Measurements from ENCODE around the gene MED12L. TPM values are rescaled to one million over a fixed set of nuclear protein-coding genes. Genes with fewer than 3 reads are reported as not detected.

MED12L gene
- total RNA-seq, 1 experiment from 2014 or later: not detected

DNA sequence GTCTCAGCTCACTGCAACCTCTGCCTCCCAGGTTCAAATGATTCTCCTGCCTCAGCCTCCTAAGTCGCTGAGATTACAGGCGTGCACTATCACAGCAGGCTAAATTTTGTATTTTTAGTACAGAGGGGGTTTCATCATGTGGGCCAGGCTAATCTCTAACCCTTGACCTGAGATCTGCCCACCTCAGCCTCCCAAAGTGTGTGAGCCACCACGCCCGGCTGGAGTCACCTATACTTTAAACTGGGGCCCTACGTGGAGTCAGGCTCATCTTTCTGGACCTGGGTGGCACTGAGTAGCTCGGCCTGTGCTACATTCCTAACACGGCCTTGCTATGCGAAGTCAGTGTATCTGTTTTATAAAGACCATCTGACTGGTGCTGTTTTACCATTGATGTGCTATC is 111.8 kb downstream of the MED12L start:
- Histone ChIP-seq H3K27me3 (0 out of 2 replicates have a peak, but pooled peaks cover 7% of the 10 kb centered on the region), H3K4me1 (no peaks in the 10 kb centered on the region), H3K9me3 (replicated peaks) (no peaks in the 10 kb centered on the region), H3K4me3 (no peak overlapping the region), H3K27ac (no peak overlapping the region), H3K36me3 (no peaks in the 10 kb centered on the region)
- DNase-seq: no peak

DNA sequence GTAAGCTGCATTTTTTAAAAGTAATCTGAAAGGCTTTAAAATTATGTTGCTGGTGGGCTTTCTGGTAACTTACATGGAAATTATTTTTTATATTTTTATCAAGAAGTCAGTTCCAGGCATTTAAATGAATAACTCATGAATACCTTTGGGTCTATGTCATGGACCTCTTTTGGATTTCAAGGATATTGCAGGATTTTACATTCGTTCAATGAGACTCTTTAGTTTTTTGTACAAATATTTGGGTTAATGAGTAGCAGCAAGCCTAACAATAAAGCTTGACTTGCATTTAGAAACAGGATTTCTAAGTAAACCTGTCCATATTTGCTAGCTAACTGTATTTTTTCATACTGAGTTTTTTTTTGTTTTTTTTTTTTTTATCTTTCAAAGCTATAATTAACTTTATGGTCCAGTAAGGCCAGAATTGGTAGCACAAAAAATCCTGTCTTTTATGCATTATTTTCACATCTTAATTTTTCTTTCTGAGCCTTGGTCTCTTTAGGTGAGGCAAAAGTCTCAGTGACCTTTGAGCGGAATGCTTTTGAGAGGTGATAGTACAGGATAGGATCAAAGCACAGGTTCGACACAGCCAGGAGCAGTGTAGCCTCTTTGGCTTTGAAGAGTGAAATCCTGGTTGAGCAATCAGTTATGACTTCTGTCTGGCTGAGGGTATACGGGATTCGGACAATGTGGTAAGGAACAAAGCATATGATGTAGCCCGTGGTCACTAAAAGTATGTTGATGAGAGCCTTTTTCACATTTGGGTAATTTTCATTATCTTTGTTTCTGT is 112.7 kb downstream of the MED12L start:
- Histone ChIP-seq H3K9me3 (replicated peaks) (no peaks in the 10 kb centered on the region), H3K4me3 (no peak overlapping the region), H3K27ac (no peak overlapping the region), H3K27me3 (0 out of 2 replicates have a peak, but pooled peaks cover 7% of the 10 kb centered on the region), H3K36me3 (no peaks in the 10 kb centered on the region), H3K4me1 (no peaks in the 10 kb centered on the region)
- no peak for DNase-seq

DNA sequence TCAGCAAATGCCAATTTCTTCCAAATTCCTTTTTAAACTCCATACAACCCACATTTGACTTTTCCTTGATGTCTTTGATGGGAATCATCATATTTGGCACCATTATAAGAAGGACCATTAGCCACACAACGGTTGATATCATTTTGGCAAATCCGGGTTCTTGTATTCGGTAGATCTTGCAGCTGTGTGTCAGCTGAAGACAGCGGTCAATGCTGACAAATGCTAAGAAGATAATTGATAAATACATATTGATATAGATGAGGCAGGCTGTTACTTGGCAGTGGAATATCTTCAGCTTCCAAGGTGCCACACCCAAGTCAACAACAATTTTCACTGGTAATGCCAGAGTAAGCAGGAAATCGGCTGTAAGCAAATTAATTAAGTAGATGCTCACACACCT is 113.4 kb downstream of the MED12L start:
- Histone ChIP-seq H3K36me3 (no peaks in the 10 kb centered on the region), H3K9me3 (replicated peaks) (no peaks in the 10 kb centered on the region), H3K27ac (no peak overlapping the region), H3K4me1 (no peaks in the 10 kb centered on the region), H3K4me3 (no peak overlapping the region), H3K27me3 (0 out of 2 replicates have a peak, but pooled peaks cover 7% of the 10 kb centered on the region)
- no peak for DNase-seq

DNA sequence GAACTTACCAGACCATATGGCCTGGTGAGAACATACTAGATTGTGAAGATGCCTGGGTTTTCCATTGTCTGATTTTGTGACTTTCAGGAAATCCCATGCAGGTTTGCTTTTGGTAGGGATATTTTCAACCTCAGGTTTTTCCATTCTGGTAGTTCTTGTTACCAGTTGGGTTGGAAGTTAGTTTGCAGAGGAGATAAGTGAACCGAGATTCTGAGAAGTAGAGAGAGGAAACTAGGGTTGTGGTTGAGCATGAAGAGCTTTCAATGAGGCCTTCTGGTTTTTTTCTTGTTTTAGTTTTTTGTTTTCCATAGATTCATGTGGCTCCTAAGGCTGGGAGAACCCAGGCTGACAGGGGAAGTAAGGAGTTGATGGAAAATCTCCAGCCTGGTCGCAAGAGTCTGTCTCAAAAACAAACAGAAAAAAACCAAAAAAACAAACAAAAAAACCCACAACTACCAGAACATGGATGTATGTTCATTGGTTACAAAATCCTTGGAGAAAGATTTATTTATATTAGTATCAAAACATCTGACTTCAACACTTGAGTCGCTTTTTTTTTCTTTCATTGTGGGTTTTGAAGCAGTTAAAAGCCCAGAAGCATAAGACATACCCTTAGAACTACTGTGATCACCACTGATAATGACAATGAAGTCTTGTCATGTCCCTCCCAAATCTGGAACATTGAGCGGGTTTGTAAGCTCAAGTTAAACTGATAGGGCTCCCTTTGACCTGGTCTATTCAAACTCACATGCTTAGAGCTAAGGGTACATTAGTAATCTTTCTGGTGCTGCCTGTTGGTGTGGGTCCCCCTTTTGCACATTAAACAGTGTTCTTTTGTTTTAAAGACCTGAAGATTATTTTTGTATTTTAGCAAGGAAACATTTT is 114.3 kb downstream of the MED12L start:
- H3K9me3 ChIP-seq (replicated peaks): no peaks in the 10 kb centered on the region
- no peaks in the 10 kb centered on the region for H3K36me3 ChIP-seq
- no peak overlapping the region for H3K4me3 ChIP-seq
- H3K27ac ChIP-seq: no peak overlapping the region
- H3K4me1 ChIP-seq: no peaks in the 10 kb centered on the region
- no peak for DNase-seq
- H3K27me3 ChIP-seq: 0 out of 2 replicates have a peak, but pooled peaks cover 7% of the 10 kb centered on the region

DNA sequence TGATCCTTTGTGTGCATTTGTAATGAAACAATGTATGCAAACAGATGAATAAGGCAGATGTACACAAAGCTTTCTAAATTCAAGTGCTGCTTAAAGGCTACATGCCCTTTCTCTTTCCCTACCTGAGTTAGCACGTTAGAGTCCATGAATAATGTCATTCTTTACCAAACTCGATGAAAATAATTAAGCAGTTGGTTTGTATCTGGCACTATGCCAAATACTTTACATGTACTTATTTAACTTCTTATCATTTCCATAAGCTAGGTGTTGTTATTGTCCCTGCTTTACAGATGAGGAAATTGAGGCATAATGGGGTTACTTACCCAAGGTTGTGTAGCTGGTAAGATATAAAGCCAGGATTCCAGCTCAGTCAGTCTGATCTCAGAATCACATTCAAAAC is 115.1 kb downstream of the MED12L start:
- no peaks in the 10 kb centered on the region for H3K9me3 ChIP-seq (replicated peaks)
- H3K4me1 ChIP-seq: no peaks in the 10 kb centered on the region
- H3K27ac ChIP-seq: no peak overlapping the region
- H3K4me3 ChIP-seq: no peak overlapping the region
- no peak for DNase-seq
- H3K36me3 ChIP-seq: no peaks in the 10 kb centered on the region
- H3K27me3 ChIP-seq: 0 out of 2 replicates have a peak, but pooled peaks cover 7% of the 10 kb centered on the region

DNA sequence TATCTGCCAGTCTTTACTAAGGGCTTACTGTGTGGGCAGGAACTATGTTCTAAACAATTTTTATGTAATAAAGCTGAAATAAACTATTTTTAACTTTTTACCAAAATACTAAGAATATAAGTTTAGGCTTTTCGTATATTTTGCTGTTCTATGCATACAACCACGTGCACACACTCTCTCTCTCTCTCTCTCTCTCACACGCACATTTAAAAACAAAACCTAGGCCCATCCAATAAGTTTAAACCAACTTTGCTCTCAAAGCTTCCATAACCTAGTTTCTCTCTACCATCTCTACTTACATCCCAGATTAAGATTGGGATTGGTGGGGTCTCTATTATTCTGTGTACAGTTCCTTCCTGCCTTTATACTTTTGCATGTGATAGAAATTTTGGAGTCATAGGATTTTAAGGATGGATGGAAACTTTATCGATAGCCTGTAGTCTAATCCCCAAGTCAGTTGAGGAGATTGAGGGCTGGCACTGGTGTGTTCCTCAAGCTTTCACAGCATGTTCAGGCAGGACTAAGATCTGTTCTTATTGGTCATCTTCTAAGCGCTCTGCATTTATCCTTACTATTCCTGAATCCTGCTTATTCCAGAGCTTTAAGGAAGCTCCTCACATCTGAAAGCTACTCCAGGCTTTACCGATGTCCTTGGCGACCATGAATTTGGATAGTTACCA is 115.7 kb downstream of the MED12L start:
- H3K4me1 ChIP-seq: no peaks in the 10 kb centered on the region
- no peak overlapping the region for H3K4me3 ChIP-seq
- no peak overlapping the region for H3K27ac ChIP-seq
- no peak for DNase-seq
- H3K27me3 ChIP-seq: 0 out of 2 replicates have a peak, but pooled peaks cover 7% of the 10 kb centered on the region
- H3K36me3 ChIP-seq: no peaks in the 10 kb centered on the region
- no peaks in the 10 kb centered on the region for H3K9me3 ChIP-seq (replicated peaks)

DNA sequence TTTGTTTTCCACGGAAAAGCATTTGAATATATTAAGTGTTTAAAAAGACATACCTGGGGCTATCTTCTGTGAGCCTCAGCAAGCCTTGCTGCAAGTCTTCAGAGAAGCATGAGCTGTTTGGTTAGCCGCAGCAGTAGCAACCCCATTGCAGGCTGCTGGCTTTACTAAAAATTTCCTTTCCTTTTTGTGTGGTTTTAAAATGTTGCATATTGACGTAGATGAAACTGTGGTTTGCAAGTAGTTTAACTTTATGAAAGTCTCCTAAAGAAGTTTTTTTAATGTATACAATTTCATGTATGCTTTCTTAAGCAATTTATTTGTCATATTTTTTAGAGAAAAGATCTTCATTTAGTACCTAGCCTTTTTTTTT is 117.6 kb downstream of the MED12L start, which contains the start of gene GPR171:
Gene GPR171 (minus strand): TSS at position 166 of the 370 bp plus-strand sequence. CDS start 3,830 bp downstream, outside the sequence.
- DNase-seq: no peak
- no peak within 1 kb of the TSS for H3K27ac ChIP-seq
- no peaks in the 10 kb centered on the region for H3K9me3 ChIP-seq (replicated peaks)
- no peaks in the 10 kb centered on the region for H3K36me3 ChIP-seq
- H3K4me1 ChIP-seq: no peaks in the 10 kb centered on the region
- H3K27me3 ChIP-seq: 0 out of 2 replicates have a peak, but pooled peaks cover 7% of the 10 kb centered on the region
- H3K4me3 ChIP-seq: no peak within 1 kb of the TSS

DNA sequence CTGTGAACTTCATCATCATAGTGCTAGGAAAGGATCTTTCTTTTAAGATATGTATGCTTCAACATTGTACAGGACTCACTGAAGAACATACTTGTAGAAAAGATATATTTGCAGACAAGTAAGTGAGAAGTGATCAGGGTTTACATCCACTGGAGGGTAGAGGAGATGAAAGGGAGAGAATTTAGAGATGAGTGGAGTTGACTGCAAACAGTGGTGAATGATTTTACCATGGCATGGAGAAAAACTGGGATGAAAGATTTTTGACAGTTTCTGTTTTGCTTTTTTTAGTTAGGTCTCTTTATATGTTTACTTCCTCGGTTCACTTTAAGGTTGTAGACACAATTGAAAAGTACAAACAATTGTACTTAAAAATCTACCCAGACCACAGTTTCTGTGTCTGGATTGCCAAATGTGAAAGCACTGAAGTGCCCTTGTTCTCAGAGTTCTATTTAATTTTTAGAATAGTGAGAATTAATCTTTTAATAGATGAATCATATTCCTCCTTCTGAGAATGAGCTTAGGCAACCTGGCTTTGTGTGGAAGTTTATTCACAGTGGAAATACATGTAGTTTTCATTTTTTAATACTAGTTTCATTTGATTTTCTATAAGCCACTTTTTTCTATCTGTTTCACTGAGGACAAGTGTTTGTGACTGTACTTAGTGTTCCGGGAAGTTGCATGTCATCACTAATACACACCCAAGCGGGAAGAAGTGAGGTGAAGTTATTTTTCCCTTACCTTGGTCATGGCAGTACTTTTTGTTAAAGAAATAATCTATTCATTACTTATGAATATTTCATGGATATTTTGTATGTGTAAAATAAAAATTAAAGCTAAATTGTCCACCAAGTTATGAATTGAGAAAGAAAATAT is 119.3 kb downstream of the MED12L start:
- H3K36me3 ChIP-seq: no peaks in the 10 kb centered on the region
- H3K27me3 ChIP-seq: no peaks in the 10 kb centered on the region
- DNase-seq: no peak
- H3K4me1 ChIP-seq: no peaks in the 10 kb centered on the region
- no peaks in the 10 kb centered on the region for H3K9me3 ChIP-seq (replicated peaks)
- no peak overlapping the region for H3K27ac ChIP-seq
- no peak overlapping the region for H3K4me3 ChIP-seq

DNA sequence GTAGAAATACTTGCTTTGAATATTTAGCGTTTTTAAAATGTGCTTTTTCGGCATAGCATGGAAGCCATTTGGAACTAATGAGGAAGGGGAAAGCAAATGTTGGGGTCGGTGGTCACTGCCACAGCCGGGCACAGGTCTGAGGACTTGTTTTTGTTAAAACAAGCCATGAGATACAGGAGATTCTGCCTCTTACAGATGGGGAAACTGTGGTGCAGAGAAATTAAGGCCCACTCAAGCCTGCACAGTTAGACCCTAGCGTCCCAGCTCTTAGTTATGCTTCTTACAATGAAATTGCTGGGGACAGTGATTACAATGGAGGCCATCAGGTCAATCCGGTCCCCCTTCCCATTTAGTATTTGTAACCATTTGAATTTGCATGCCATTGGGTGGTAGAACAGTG is 120.0 kb downstream of the MED12L start:
- no peak overlapping the region for H3K4me3 ChIP-seq
- no peaks in the 10 kb centered on the region for H3K36me3 ChIP-seq
- no peaks in the 10 kb centered on the region for H3K4me1 ChIP-seq
- H3K27ac ChIP-seq: no peak overlapping the region
- no peaks in the 10 kb centered on the region for H3K27me3 ChIP-seq
- no peaks in the 10 kb centered on the region for H3K9me3 ChIP-seq (replicated peaks)
- no peak for DNase-seq

DNA sequence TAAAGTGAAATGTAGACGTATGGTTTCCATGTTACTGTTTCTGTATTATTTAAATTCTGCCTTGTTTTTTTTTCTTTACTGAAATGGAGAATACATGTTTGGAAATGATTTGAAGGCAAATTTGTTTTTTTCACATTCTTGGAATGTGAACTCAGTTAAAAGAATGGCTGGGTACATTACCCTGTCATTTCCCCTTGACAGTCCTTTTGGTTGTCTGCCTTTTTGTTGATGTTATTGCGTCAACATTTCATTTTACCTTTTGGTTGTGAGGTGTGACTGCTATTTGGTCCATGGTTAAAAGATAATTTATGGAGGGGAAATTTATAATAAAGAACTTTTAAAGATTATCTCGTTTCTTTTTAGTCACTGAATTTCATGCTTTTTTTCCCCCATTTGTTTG is 120.7 kb downstream of the MED12L start:
- DNase-seq: no peak
- Histone ChIP-seq H3K9me3 (replicated peaks) (no peaks in the 10 kb centered on the region), H3K4me1 (no peaks in the 10 kb centered on the region), H3K4me3 (no peak overlapping the region), H3K27me3 (no peaks in the 10 kb centered on the region), H3K27ac (no peak overlapping the region), H3K36me3 (no peaks in the 10 kb centered on the region)

DNA sequence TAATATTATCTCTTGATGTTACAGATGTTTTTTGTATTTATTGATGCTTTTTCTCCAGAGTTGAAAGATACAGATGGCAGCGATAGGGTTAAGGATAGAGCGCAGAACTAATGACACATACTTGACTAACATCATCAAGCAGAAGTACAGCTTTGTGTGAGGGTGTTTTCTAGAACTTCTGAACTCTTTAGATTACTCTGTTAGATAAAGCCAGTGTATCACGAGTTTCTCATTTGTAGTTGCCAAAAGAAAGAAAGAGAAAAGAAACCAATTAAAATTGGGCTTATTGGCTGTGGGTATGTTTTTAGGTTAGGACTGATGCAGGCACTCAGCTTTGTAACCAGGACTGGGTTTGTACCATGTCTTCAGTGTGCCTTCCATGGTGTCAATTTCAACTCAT is 124.2 kb downstream of the MED12L start:
- Histone ChIP-seq H3K9me3 (replicated peaks) (no peaks in the 10 kb centered on the region), H3K36me3 (no peaks in the 10 kb centered on the region), H3K4me3 (no peak overlapping the region), H3K27ac (no peak overlapping the region), H3K4me1 (no peaks in the 10 kb centered on the region), H3K27me3 (no peaks in the 10 kb centered on the region)
- no peak for DNase-seq

DNA sequence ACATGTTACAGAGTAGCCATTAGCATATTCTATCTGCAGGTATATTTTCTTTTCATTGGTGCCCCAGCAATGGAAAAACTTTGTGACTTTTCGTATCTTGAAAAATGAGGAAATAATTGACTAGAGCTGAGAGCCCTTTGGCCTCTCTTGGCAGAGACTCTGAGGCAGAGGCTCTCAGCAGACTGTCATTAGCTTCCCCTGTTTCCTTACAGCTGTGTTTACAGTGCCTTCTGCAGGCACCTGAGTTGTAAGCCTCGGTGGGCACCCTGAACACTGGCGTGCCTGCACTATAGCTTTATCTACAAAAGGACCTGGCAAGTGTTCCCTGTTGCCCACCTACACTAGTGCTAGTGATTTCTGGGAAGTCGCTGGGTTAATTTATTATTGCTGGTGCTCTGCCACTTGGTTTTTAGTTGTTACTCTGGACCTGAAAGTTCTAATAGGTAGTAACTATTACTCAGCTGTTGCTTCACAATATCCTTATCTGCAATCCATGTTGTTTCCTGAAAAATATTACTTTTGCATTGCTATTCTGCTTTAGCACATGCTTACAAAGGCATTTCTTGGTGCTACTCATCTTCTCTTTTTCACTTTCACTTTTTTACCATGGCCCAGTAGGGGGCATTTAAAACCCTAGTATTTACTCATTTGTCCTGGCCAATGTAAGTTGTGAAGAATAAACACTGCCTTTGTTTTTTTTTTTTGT is 125.4 kb downstream of the MED12L start:
- Histone ChIP-seq H3K4me3 (no peak overlapping the region), H3K4me1 (no peaks in the 10 kb centered on the region), H3K36me3 (no peaks in the 10 kb centered on the region), H3K9me3 (replicated peaks) (no peaks in the 10 kb centered on the region), H3K27ac (no peak overlapping the region), H3K27me3 (no peaks in the 10 kb centered on the region)
- DNase-seq: no peak

DNA sequence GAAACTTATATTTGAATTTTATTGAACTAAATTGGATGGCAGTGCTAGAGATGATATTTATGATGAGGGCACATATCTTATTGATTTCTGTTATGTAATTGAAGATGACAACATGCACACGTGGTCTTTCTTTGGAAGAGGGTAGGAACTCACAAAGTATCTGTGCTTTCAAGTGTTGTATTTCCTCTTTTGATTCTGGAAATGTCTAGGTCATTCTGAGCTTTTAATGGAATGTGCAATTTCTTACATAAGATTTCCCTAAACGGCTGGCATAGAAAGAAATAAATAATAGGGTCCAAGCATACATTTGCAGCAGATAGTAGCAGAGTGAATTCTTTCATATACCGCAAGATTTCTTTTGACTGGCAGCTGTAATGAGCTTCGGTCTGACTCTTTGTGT is 127.7 kb downstream of the MED12L start:
- no peaks in the 10 kb centered on the region for H3K9me3 ChIP-seq (replicated peaks)
- no peaks in the 10 kb centered on the region for H3K4me1 ChIP-seq
- no peaks in the 10 kb centered on the region for H3K36me3 ChIP-seq
- DNase-seq: no peak
- H3K27ac ChIP-seq: no peak overlapping the region
- H3K27me3 ChIP-seq: no peaks in the 10 kb centered on the region
- no peak overlapping the region for H3K4me3 ChIP-seq
